ENCODE data around the gene EOLA1. TPM values are rescaled to one million over a fixed set of nuclear protein-coding genes. Genes with fewer than 3 reads are reported as not detected.
A peak's percentile ranks its signal among the peaks of the same experiment; 100 is the strongest.

EOLA1 gene
- 10 to 100 TPM; 11.9 to 33.6 (median 17.8) TPM for total RNA-seq

- intact Hi-C loops (cut with DNase I) = no loop called here
- H3K36me3 ChIP-seq = peaks cover 0 to 10% (median 0%) of the 10 kb centered on the region in 4 donors
- peak within 1 kb of the TSS; percentile 80 to 93 (median 91) for H3K27ac ChIP-seq (replicated peaks in 1 of 4)
- peak; percentile 93 for DNase-seq (ENCODE audit: extremely low spot score)
- H3K4me3 ChIP-seq = peak within 1 kb of the TSS; percentile 56 to 73 (median 64)
- no peaks in the 10 kb centered on the region for H3K9me3 ChIP-seq
- WGBS = 66% methylated on average over 51 of the region's 71 CpGs
- TF ChIP-seq POLR2AphosphoS5 (IDR thresholded peaks at IDR 0.05) = peak; percentile 81 to 88
- no peak for TF ChIP-seq POLR2A (IDR thresholded peaks at IDR 0.05; ENCODE audit: low read depth)
- TF ChIP-seq EP300 (IDR thresholded peaks at IDR 0.05) = peak; percentile 95
- no peak for TF ChIP-seq CTCF (IDR thresholded peaks at IDR 0.05)
- H3K27me3 ChIP-seq = no peaks in the 10 kb centered on the region
- peaks cover 6 to 11% (median 9%) of the 10 kb centered on the region in 4 donors for H3K4me1 ChIP-seq
These were observed at the start of gene EOLA1 for GRCh38 chrX:149540621-149541520. TSS of gene EOLA1 (plus strand) at chrX:149541012. CDS start at chrX:149545631, 4,619 bp downstream.

DNA sequence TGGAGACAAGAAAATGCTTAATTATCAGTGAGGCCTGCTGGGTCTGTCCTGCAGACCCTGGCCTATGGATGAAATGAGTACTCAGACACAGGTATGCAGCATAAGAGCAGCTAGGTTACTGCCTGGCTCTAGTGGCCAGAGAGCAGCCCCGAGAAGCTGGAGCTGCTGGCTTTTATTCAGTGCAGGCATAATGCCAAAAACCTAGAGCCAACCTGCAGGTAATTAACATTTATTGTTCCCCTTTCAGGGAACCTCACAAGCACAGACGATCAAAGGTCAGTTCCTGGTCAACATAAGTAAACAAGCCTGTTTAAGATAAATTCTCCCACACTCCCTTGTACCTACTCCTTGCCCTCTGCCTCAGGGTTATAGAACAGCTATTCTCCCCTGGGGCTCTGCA is 49.0 kb upstream of the EOLA1 start:
- WGBS = 70% methylated on average over 1 of the region's 2 CpGs
- H3K36me3 ChIP-seq = peaks cover 13 to 87% (median 67%) of the 10 kb centered on the region in 4 donors
- H3K27ac ChIP-seq (replicated peaks in 1 of 4) = no peak overlapping the region
- H3K4me1 ChIP-seq = peaks cover 0 to 6% (median 2%) of the 10 kb centered on the region in 4 donors
- TF ChIP-seq EP300 (IDR thresholded peaks at IDR 0.05) (no peak), POLR2AphosphoS5 (IDR thresholded peaks at IDR 0.05) (no peak), CTCF (IDR thresholded peaks at IDR 0.05) (no peak), POLR2A (IDR thresholded peaks at IDR 0.05; ENCODE audit: low read depth) (no peak)
- H3K9me3 ChIP-seq = no peaks in the 10 kb centered on the region
- no peak for DNase-seq (ENCODE audit: extremely low spot score)
- H3K4me3 ChIP-seq = no peak overlapping the region
- H3K27me3 ChIP-seq = no peaks in the 10 kb centered on the region
- intact Hi-C loops (cut with DNase I) = no loop called here

DNA sequence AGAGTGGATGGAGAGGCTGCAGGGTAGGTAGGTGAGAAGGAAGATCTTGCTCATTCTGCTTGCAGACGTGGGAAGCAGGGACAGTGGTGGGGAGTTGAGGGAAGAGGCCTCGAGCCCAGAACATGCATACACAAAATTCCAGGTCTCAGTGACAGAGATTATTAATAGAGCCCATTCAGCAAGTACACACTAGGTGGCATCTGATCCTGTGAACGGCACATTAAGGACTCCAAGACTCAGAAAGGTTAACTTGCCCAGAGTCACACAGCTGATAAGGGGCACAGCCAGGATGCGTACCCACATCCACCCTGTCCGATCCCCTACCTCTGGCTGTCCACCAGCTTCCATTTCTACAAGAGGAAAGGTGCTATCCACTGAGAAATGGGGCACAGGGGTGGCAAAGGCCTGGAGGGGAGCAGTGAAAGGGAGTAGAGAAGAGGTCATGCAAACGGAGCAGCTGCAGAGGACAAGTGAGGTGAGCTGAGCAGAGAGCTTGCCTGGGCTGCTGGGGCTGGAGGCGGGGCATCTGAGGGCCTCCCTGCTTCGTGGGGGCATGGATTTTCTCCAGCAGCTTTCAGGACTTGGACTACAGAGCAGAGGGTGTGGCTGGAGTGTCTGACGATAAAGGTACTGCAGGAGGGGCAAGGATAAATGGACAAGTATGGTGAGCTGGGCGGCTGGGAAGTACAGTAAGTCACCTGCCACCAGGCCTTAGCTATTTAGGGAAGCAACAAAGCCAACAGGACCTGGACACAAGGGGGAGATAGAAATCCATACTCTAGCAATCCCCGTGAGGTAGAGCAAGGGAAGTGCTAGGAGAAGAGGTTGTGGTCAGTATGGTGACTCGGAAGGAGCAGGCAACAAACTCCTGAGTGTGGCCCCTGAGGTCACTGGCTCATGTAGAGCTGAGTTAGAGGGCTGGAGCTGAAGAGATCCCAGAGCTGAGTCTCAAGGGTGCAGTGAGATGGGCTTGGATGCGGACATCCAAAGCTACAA is 46.9 kb upstream of the EOLA1 start:
- WGBS = 68% methylated on average over 13 of the region's 13 CpGs
- no peaks in the 10 kb centered on the region for H3K27me3 ChIP-seq
- H3K4me1 ChIP-seq = peaks cover 0 to 6% (median under 1%) of the 10 kb centered on the region in 4 donors
- H3K4me3 ChIP-seq = no peak overlapping the region
- H3K27ac ChIP-seq (replicated peaks in 1 of 4) = no peak overlapping the region
- TF ChIP-seq POLR2A (IDR thresholded peaks at IDR 0.05; ENCODE audit: low read depth) = no peak
- TF ChIP-seq EP300 (IDR thresholded peaks at IDR 0.05) = no peak
- TF ChIP-seq POLR2AphosphoS5 (IDR thresholded peaks at IDR 0.05) = no peak
- no peak for TF ChIP-seq CTCF (IDR thresholded peaks at IDR 0.05)
- peaks cover 11 to 97% (median 79%) of the 10 kb centered on the region in 4 donors for H3K36me3 ChIP-seq
- no peak for DNase-seq (ENCODE audit: extremely low spot score)
- intact Hi-C loops (cut with DNase I) = no loop called here
- no peaks in the 10 kb centered on the region for H3K9me3 ChIP-seq

- H3K9me3 ChIP-seq = no peaks in the 10 kb centered on the region
- peaks cover 0 to 6% (median 0%) of the 10 kb centered on the region in 4 donors for H3K4me1 ChIP-seq
- H3K27ac ChIP-seq (replicated peaks in 1 of 4) = no peak overlapping the region
- H3K36me3 ChIP-seq = peaks cover 6 to 95% (median 79%) of the 10 kb centered on the region in 4 donors
- WGBS = 81% methylated on average over 4 of the region's 4 CpGs
- intact Hi-C loops (cut with DNase I) = no loop called here
- no peaks in the 10 kb centered on the region for H3K27me3 ChIP-seq
- TF ChIP-seq POLR2A (IDR thresholded peaks at IDR 0.05; ENCODE audit: low read depth) = no peak
- no peak for TF ChIP-seq POLR2AphosphoS5 (IDR thresholded peaks at IDR 0.05)
- TF ChIP-seq EP300 (IDR thresholded peaks at IDR 0.05) = no peak
- TF ChIP-seq CTCF (IDR thresholded peaks at IDR 0.05) = no peak
- no peak overlapping the region for H3K4me3 ChIP-seq
- no peak for DNase-seq (ENCODE audit: extremely low spot score)
These were observed 45.8 kb upstream of the EOLA1 start for GRCh38 chrX:149494844-149495565.
